Common myeloid progenitor, CD34-positive (primary cell): Measurements from ENCODE around the gene PSORS1C1. TPM values are rescaled to one million over a fixed set of nuclear protein-coding genes. Genes with fewer than 3 reads are reported as not detected.
A peak's percentile ranks its signal among the peaks of the same experiment; 100 is the strongest.
"Not testable (repeated sequence)": the region's sequence is repeated elsewhere in the genome, so short reads cannot be mapped to it uniquely, and the experiment has no call there.

Experiments
- CTCF ChIA-PET: fragments of 350-600 bp; sonication (Branson Sonifier 250); formaldehyde crosslinking; loops from one replicate; lab custom pipeline; 2021; ENCODE audit warnings: antibody characterized with exemption; lab: Charles Lee
- POLR2A ChIA-PET: fragments of 350-600 bp; sonication (Branson Sonifier 250); formaldehyde crosslinking; loops from one replicate; lab custom pipeline; 2021; ENCODE audit warnings: antibody characterized with exemption; lab: Charles Lee
- DNase-seq, 3 donors: peaks; one replicate each; pipeline versions ENCODE4 v3.0.0 to v3.0.0-alpha.2; 2013
- H3K27ac ChIP-seq, 2 experiments: 1 replicate in 1 of 2; 2 replicates in 1 of 2; pipeline ENCODE4 v1.7.0; 2013; ENCODE audit warnings: inconsistent platforms in 2 of 2, low read length in 2 of 2, mild to moderate bottlenecking in 2 of 2, low read depth in 1 of 2, moderate library complexity in 1 of 2; ENCODE audit not compliant: severe bottlenecking in 2 of 2, insufficient read depth in 1 of 2, poor library complexity in 1 of 2
- H3K27me3 ChIP-seq, 5 experiments: replicated peaks in 2 of 5; 1 replicate in 3 of 5; 2 replicates in 2 of 5; pipeline versions ENCODE4 v1.6.1 to v1.7.0; 2013; ENCODE audit warnings: low read length in 4 of 5, mild to moderate bottlenecking in 2 of 5, moderate library complexity in 2 of 5, inconsistent platforms in 1 of 5; ENCODE audit not compliant: insufficient read depth in 5 of 5, control insufficient read depth in 4 of 5
- H3K36me3 ChIP-seq, 4 experiments: 1 replicate in 2 of 4; 2 replicates in 2 of 4; pipeline versions ENCODE4 v1.6.1 to v1.7.0; 2013; ENCODE audit warnings: low read length in 3 of 4, control low read depth in 1 of 4, mild to moderate bottlenecking in 1 of 4; ENCODE audit not compliant: control insufficient read depth in 4 of 4, insufficient read depth in 4 of 4
- H3K4me1 ChIP-seq, 4 experiments: 1 replicate in 3 of 4; 2 replicates in 1 of 4; pipeline versions ENCODE4 v1.6.1 to v1.7.1; 2013; ENCODE audit warnings: low read length in 3 of 4, mild to moderate bottlenecking in 3 of 4, control low read depth in 1 of 4, inconsistent platforms in 1 of 4, moderate library complexity in 1 of 4; ENCODE audit not compliant: control insufficient read depth in 4 of 4, insufficient read depth in 4 of 4; ENCODE audit errors: control extremely low read depth in 1 of 4
- H3K4me3 ChIP-seq, 7 experiments: 1 replicate in 4 of 7; 2 replicates in 3 of 7; pipeline versions ENCODE4 v1.5.1 to v1.7.0; 2013; ENCODE audit warnings: mild to moderate bottlenecking in 7 of 7, low read length in 6 of 7, moderate library complexity in 6 of 7, inconsistent platforms in 2 of 7, low read depth in 2 of 7, control low read depth in 1 of 7; ENCODE audit not compliant: insufficient read depth in 4 of 7, control insufficient read depth in 1 of 7; ENCODE audit errors: extremely low read depth in 1 of 7
- H3K9me3 ChIP-seq, 5 experiments: 1 replicate in 4 of 5; 2 replicates in 1 of 5; pipeline versions ENCODE4 v1.6.1 to v1.7.1; 2013; ENCODE audit warnings: low read length in 4 of 5, mild to moderate bottlenecking in 2 of 5, inconsistent platforms in 1 of 5, low read depth in 1 of 5, moderate library complexity in 1 of 5; ENCODE audit not compliant: control insufficient read depth in 4 of 5, insufficient read depth in 2 of 5; ENCODE audit errors: control extremely low read depth in 1 of 5
- WGBS: methylation state at CpG from one replicate; pipeline ENCODE4 v1.1.5; 2013; ENCODE audit not compliant: insufficient coverage; 5-methylcytosine and 5-hydroxymethylcytosine counted together
- polyA plus RNA-seq: library from polyadenylated mRNA; unstranded; fragments of 120-200 nt; gene quantifications from one replicate; pipeline ENCODE4 v1.2.1, GENCODE V29; 2013

The PSORS1C1 gene, protein sequence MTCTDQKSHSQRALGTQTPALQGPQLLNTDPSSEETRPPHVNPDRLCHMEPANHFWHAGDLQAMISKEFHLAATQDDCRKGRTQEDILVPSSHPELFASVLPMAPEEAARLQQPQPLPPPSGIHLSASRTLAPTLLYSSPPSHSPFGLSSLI
- polyA plus RNA-seq = 0.15 TPM

DNA sequence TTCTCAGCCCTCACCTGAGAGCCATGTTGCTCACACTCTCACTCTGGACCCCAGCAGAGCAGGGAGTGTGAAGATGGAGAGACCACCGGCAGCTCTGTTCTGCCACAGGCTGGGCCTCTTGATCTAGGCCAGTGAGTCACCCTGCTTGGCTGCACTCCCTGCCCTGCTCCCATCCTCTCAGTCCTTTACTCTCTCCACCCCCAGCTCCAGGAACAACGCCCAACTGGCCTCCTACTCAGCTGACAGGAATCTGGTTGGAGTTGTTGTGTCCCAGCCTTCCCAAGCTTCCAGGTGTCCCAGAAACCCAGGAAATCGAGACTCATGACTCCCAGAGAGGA lies at the start of gene PSORS1C1:
TSS of gene PSORS1C1 (plus strand) at position 260 of the 338 bp plus-strand sequence. CDS start 14,833 bp downstream, outside the sequence.
- CTCF ChIA-PET = interaction anchor here (0.7 to 8.0 kb wide), 14 partner anchors 11 to 292 kb away, joined by 3 to 66 read pairs (median 4); no protein-coding TSS in a partner anchor
- no peak within 1 kb of the TSS for H3K4me3 ChIP-seq

DNA sequence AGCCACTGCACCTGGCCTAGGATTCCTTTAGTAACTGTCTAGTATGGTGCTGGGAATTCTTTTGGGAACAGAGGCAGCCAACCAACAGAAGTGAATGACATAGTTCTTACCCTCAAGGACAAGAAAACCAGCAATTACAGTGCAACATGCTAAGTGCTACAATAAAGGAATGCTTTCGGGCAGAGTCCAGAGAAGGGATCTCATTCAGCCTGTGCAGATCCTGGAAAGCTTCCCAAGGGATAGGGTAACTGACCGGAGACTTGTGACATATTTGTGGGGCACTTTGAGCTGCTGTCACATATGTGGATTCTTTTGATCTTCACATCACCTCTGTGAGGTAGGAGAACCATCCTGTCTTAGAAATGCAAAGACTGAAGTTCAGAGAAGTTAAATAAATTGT lies 49.0 kb upstream of the PSORS1C1 start:
- Histone ChIP-seq H3K36me3 (no peaks in the 10 kb centered on the region), H3K27ac (no peak overlapping the region), H3K9me3 (no peaks in the 10 kb centered on the region), H3K4me1 (no peaks in the 10 kb centered on the region), H3K27me3 (peaks cover 0 to 3% (median 0%) of the 10 kb centered on the region in 5 experiments), H3K4me3 (no peak overlapping the region)
- no peak for DNase-seq
- ChIA-PET POLR2A (no interaction called here), CTCF (interaction anchor here (1.4 kb wide), 1 partner anchor 12 kb away, joined by 3 read pairs; no protein-coding TSS in a partner anchor)
- WGBS = 100% methylated on average over 2 of the region's 2 CpGs

More for the DNA sequence above, at the start of gene PSORS1C1:
- no peaks in the 10 kb centered on the region for H3K9me3 ChIP-seq
- 20% methylated on average over 2 of the region's 3 CpGs for WGBS
- POLR2A ChIA-PET = no interaction called here
- H3K27me3 ChIP-seq = peaks cover 0 to 2% (median 0%) of the 10 kb centered on the region in 5 experiments
- peaks cover 0 to 10% (median 7%) of the 10 kb centered on the region in 4 experiments for H3K4me1 ChIP-seq
- no peak within 1 kb of the TSS for H3K27ac ChIP-seq
- DNase-seq = no peak
- no peaks in the 10 kb centered on the region for H3K36me3 ChIP-seq

DNA sequence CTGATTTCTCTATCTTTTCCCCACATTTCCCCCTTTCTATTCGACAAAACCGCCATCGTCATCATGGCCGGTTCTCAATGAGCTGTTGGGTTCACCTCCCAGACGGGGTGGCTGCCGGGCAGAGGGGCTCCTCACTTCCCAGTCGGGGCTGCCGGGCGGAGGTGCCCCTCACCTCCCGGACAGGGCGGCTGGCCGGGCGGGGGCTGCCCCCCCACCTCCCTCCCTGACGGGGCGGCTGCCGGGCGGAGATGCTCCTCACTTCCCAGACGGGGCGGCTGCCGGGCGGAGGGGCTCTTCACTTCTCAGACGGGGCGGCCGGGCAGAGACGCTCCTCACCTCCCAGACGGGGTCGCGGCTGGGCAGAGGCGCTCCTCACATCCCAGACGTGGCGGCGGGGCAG lies 47.6 kb upstream of the PSORS1C1 start:
- CTCF ChIA-PET = not testable (repeated sequence)

DNA sequence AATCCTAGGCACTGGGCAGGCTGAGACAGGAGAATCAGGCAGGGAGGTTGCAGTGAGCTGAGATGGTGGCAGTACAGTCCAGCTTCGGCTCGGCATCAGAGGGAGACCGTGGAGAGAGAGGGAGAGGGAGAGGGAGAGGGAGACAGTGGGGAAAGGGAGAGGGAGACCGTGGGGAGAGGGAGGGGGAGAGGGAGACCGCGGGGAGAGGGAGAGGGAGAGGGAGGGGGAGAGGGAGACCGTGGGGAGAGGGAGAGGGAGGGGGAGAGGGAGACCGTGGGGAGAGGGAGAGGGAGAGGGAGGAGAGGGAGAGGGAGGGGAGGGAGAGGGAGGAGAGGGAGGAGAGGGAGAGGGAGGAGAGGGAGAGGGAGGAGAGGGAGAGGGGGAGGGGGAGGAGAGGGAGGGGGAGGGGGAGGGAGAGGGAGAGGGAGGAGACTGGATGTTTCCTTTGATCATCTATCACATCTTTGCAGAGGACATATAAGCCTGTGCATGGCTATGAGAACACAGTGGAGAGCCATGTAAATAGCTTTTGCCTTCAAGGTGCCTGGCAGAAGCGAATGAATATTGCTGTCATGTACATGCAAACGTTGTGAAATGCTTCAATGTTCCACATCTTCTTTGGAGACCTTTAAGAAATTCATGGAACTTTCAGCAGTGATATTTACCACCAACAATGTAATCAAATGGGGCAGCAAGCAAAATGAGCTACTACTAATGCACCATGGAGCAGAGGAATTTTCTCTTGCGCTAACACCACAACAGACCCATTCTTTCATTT lies 46.5 kb upstream of the PSORS1C1 start:
- CTCF ChIA-PET = interaction anchor here (0.6 to 5.5 kb wide), 11 partner anchors 8 to 245 kb away, joined by 3 to 60 read pairs (median 4); partner anchors contain the start of genes PSORS1C1 and VARS2
- H3K27ac ChIP-seq, POLR2A ChIA-PET, H3K36me3 ChIP-seq, H3K27me3 ChIP-seq, H3K4me1 ChIP-seq, H3K4me3 ChIP-seq, H3K9me3 ChIP-seq, DNase-seq: not testable (repeated sequence)
- WGBS = 100% methylated on average over 2 of the region's 11 CpGs

More for the DNA sequence above, 47.6 kb upstream of the PSORS1C1 start:
- H3K9me3 ChIP-seq, H3K27ac ChIP-seq, POLR2A ChIA-PET, H3K4me1 ChIP-seq, H3K4me3 ChIP-seq, H3K27me3 ChIP-seq, H3K36me3 ChIP-seq, DNase-seq: not testable (repeated sequence)
- WGBS = 96% methylated on average over 12 of the region's 32 CpGs

DNA sequence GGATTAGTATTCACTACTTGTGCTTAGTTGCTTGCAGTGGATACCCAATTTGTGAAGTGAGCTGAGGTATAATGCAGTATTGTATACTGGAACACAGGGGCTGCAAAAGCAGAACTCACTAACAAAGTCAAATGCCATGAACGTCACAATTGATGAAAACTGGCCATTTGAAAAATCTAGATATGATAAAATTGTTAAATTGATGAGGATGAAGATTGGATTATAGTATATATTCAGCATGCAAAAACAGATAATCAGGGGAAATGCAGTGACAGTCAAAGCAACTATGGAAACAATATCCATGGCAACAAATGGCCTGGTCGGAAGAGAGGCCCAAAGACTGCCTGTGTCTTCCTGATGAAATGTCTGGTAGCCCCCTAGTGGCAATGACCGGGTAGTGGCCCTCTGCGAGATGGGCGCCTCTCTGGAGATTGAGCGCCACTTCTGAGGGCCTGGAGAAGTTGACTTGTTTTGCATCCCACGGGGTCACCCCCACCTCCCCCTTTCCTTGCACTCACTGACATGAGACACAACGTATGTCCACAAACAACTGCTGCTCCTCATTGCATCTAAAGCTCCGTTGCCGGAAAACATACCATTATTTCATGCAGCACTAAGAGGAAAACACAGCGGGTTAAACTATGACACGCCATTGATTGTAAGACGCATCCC lies 45.8 kb upstream of the PSORS1C1 start:
- peak; percentile 70 to 85 (median 82) for DNase-seq
- CTCF ChIA-PET = interaction anchor here (0.8 to 5.5 kb wide), 13 partner anchors 9 to 247 kb away, joined by 3 to 60 read pairs (median 4); partner anchors contain the start of genes PSORS1C1 and VARS2

DNA sequence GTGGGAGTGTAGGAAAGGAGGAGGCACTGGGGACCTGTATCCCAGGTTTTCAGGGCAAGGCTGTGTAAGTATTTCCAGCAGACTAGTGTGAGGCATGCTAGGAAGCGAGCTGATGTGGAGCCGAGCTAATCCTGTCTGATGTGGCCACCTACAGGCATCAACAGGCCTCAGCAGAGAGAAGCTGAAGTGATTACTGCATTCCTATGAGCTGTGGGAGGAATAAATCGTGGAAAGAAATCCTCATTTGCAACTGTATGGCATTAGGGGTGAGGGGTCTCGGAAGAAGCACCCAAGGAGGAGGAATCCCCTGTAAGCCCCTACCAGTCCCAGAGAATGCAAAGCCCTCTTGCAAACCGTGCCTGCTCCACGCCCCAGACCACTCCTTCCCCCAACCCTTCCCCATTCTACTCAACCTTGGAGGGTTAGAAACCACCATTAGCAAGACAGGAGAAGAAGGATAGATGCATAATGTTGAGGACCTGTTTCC lies 43.8 kb upstream of the PSORS1C1 start:
- WGBS = 40% methylated on average over 1 of the region's 6 CpGs
- CTCF ChIA-PET = interaction anchor here (0.7 to 5.5 kb wide), 16 partner anchors 9 to 242 kb away, joined by 3 to 60 read pairs (median 6); partner anchors contain the start of genes MUCL3, PSORS1C1 and VARS2
- Histone ChIP-seq H3K36me3 (no peaks in the 10 kb centered on the region), H3K27ac (no peak overlapping the region), H3K9me3 (no peaks in the 10 kb centered on the region), H3K27me3 (peaks cover 0 to 2% (median 0%) of the 10 kb centered on the region in 5 experiments), H3K4me3 (no peak overlapping the region), H3K4me1 (no peaks in the 10 kb centered on the region)
- peak in 2 of 3 donors; percentile 44 to 45 for DNase-seq
- POLR2A ChIA-PET = no interaction called here

More for the DNA sequence above, 45.8 kb upstream of the PSORS1C1 start:
- POLR2A ChIA-PET = no interaction called here
- Histone ChIP-seq H3K4me3 (no peak overlapping the region), H3K36me3 (no peaks in the 10 kb centered on the region), H3K4me1 (no peaks in the 10 kb centered on the region), H3K27me3 (peaks cover 0 to 2% (median 0%) of the 10 kb centered on the region in 5 experiments), H3K9me3 (no peaks in the 10 kb centered on the region), H3K27ac (no peak overlapping the region)
- 46% methylated on average over 7 of the region's 13 CpGs for WGBS
